HepG2 (cell line): Measurements from ENCODE around the gene ELF1.

Source experiments
- CREB1 ChIP-seq, 2 experiments: fragments of 450-650 bp in 1 of 2; IDR thresholded peaks; 2 replicates each; pipeline ENCODE4 v1.6.1; 2016 to 2017; ENCODE audit warnings: control low read depth in 1 of 2, mild to moderate bottlenecking in 1 of 2, missing compliant biosample characterization in 1 of 2, missing genetic modification characterization in 1 of 2
- EZH2 ChIP-seq: conservative IDR thresholded peaks from 2 replicates; pipeline ENCODE4 v1.6.1; 2012; ENCODE audit warnings: mild to moderate bottlenecking, low read depth, low read length, moderate library complexity
- HNRNPLL ChIP-seq: fragments of 200-400 bp; formaldehyde crosslinking; IDR thresholded peaks from 2 replicates; pipeline ENCODE4 v1.6.1; 2017; ENCODE audit warnings: mild to moderate bottlenecking, low read depth, low read length; ENCODE audit not compliant: poor library complexity, severe bottlenecking
- MTF1 ChIP-seq: sonication (generic); formaldehyde crosslinking; IDR thresholded peaks from 2 replicates; pipeline ENCODE4 v1.5.0; 2020; ENCODE audit warnings: missing genetic modification reagents
- RAD51 ChIP-seq: fragments of 450-650 bp; IDR thresholded peaks from 2 replicates; pipeline ENCODE4 v1.6.1; 2016; ENCODE audit warnings: borderline replicate concordance
- TCF7 ChIP-seq: sonication (generic); IDR thresholded peaks from 2 replicates; pipeline ENCODE4 v1.6.1; 2016; ENCODE audit warnings: antibody characterized with exemption, low read depth
- ZNF558 ChIP-seq: sonication (generic); formaldehyde crosslinking; IDR thresholded peaks from 2 replicates; pipeline ENCODE4 v1.9.0; 2022; ENCODE audit warnings: mild to moderate bottlenecking, missing genetic modification reagents, borderline replicate concordance
- ZSCAN30 ChIP-seq: sonication (generic); formaldehyde crosslinking; IDR thresholded peaks from 2 replicates; pipeline ENCODE4 v1.5.0; 2020; ENCODE audit warnings: mild to moderate bottlenecking, missing genetic modification reagents
- TF ChIP-seq, protein P1 (sequence below): IDR thresholded peaks from 2 replicates; pipeline ENCODE4 v1.6.1; 2016; ENCODE audit warnings: low read depth
- TF ChIP-seq, protein P2 (sequence below): sonication (generic); formaldehyde crosslinking; IDR thresholded peaks from 2 replicates; pipeline ENCODE4 v1.5.0; 2020; ENCODE audit warnings: mild to moderate bottlenecking, missing genetic modification reagents, moderate library complexity

DNA sequence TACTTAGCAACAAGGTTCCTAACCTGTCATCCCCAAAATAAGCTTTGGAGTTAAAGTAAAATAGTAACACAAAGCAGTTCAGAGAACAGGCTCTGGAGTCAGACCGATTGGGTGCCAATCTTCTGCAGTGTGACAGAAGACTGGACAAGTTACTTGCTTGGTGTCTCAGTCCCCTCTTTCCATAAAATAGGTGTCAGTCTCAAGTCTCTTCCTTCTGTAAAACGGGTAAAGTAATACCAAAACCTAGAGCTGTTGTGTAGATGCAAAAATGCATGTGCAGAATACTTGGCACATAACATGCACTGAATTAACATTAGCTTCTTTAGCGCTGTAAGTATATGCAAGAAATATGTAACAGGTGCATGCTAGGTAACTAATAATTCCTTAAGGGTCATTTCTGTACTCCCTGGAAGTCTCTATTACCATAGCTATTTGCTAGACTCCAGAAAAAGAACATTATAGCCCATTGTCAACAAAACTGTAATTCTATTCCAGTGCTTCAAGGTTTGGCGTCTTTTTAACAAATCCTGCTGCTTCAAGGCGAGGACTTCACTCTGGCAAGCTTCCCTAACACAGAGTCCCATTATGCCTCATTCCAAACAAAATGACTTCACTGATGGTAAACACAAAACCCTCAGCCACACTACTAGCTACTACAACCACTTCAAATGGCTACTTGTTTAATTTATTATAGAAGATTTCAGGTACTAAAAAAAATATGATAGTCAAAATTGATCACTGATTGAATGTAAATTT is 32.8 kb downstream of the ELF1 start:
- TF ChIP-seq ZSCAN30 (CRISPR knock-in tag) (no peak), CREB1 (IDR thresholded peaks at IDR 0.05) (no peak), CREB1 (CRISPR knock-in tag; IDR thresholded peaks at IDR 0.05) (no peak), ZNF558 (CRISPR knock-in tag) (no peak), MTF1 (CRISPR knock-in tag) (no peak), TCF7 (no peak), RAD51 (no peak), HNRNPLL (no peak), EZH2 (no peak)
- TF ChIP-seq, protein P1, sequence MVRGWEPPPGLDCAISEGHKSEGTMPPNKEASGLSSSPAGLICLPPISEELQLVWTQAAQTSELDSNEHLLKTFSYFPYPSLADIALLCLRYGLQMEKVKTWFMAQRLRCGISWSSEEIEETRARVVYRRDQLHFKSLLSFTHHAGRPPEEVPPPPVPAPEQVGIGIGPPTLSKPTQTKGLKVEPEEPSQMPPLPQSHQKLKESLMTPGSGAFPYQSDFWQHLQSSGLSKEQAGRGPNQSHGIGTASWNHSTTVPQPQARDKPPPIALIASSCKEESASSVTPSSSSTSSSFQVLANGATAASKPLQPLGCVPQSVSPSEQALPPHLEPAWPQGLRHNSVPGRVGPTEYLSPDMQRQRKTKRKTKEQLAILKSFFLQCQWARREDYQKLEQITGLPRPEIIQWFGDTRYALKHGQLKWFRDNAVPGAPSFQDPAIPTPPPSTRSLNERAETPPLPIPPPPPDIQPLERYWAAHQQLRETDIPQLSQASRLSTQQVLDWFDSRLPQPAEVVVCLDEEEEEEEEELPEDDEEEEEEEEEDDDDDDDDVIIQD (CRISPR knock-in tag) = no peak
- TF ChIP-seq, protein P2, sequence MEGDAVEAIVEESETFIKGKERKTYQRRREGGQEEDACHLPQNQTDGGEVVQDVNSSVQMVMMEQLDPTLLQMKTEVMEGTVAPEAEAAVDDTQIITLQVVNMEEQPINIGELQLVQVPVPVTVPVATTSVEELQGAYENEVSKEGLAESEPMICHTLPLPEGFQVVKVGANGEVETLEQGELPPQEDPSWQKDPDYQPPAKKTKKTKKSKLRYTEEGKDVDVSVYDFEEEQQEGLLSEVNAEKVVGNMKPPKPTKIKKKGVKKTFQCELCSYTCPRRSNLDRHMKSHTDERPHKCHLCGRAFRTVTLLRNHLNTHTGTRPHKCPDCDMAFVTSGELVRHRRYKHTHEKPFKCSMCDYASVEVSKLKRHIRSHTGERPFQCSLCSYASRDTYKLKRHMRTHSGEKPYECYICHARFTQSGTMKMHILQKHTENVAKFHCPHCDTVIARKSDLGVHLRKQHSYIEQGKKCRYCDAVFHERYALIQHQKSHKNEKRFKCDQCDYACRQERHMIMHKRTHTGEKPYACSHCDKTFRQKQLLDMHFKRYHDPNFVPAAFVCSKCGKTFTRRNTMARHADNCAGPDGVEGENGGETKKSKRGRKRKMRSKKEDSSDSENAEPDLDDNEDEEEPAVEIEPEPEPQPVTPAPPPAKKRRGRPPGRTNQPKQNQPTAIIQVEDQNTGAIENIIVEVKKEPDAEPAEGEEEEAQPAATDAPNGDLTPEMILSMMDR (CRISPR knock-in tag) = no peak
